K562 (cell line): ENCODE data around the gene CAPN10. TPM values are rescaled to one million over a fixed set of nuclear protein-coding genes. Genes with fewer than 3 reads are reported as not detected.

Source experiments
- ARNT ChIP-seq, 2 experiments: fragments of 450-650 bp; IDR thresholded peaks; 2 replicates each; pipeline ENCODE4 v1.6.1; 2016; ENCODE audit warnings: mild to moderate bottlenecking in 1 of 2
- CHCHD3 ChIP-seq: fragments of 250-450 bp; sonication (Bioruptor Pico); IDR thresholded peaks from 2 replicates; pipeline ENCODE4 v2.1.2; 2022; ENCODE audit warnings: mild to moderate bottlenecking
- CXXC5 ChIP-seq: fragments of 250-450 bp; sonication (Bioruptor Pico); IDR thresholded peaks from 2 replicates; pipeline ENCODE4 v1.8.0; 2022; ENCODE audit warnings: inconsistent platforms, mild to moderate bottlenecking, moderate library complexity
- EGR1 ChIP-seq: fragments of 450-650 bp; conservative IDR thresholded peaks from 2 replicates; pipeline ENCODE4 v1.6.1; 2017; ENCODE audit warnings: mild to moderate bottlenecking
- ELK1 ChIP-seq: sonication (generic); formaldehyde crosslinking; IDR thresholded peaks from 2 replicates; pipeline ENCODE4 v1.8.1; 2022; ENCODE audit warnings: missing genetic modification reagents
- EP300 ChIP-seq: IDR thresholded peaks from 2 replicates; pipeline ENCODE4 v1.6.1; 2012; ENCODE audit warnings: low read length, improper control_type of control experiment
- FUS ChIP-seq: fragments of 200-400 bp; formaldehyde crosslinking; optimal IDR thresholded peaks from 2 replicates; pipeline ENCODE3; 2017; ENCODE audit warnings: low read depth, low read length
- HLTF ChIP-seq: fragments of 450-650 bp; IDR thresholded peaks from 2 replicates; pipeline ENCODE4 v1.6.1; 2016
- MYBL2 ChIP-seq, 2 experiments: fragments of 450-650 bp in 1 of 2; sonication (generic) in 1 of 2; formaldehyde crosslinking in 1 of 2; IDR thresholded peaks; 2 replicates each; pipeline versions ENCODE4 v1.6.1 to v1.8.1; 2017 to 2022; ENCODE audit warnings: borderline replicate concordance in 1 of 2, inconsistent platforms in 1 of 2, low read depth in 1 of 2, mild to moderate bottlenecking in 1 of 2, missing genetic modification reagents in 1 of 2, moderate library complexity in 1 of 2
- NONO ChIP-seq, 2 experiments: fragments of 200-400 bp in 1 of 2; fragments of 450-650 bp in 1 of 2; formaldehyde crosslinking in 1 of 2; IDR thresholded peaks; 2 replicates each; pipeline ENCODE4 v1.6.1; 2017; ENCODE audit warnings: low read depth in 2 of 2, mild to moderate bottlenecking in 2 of 2, moderate library complexity in 2 of 2, low read length in 1 of 2
- PYGO2 ChIP-seq: fragments of 450-650 bp; IDR thresholded peaks from 2 replicates; pipeline ENCODE4 v1.6.1; 2016; ENCODE audit warnings: mild to moderate bottlenecking, missing genetic modification characterization, moderate library complexity, missing compliant biosample characterization
- RCOR1 ChIP-seq, 2 experiments: IDR thresholded peaks; 2 replicates each; pipeline ENCODE4 v1.6.1; 2012; ENCODE audit warnings: low read depth in 2 of 2, low read length in 2 of 2, borderline replicate concordance in 1 of 2, improper control_type of control experiment in 1 of 2
- SAP30 ChIP-seq: fragments of 200-600 bp; sonication (generic); IDR thresholded peaks from 2 replicates; pipeline ENCODE4 v1.6.1; 2012; ENCODE audit warnings: borderline replicate concordance, low read depth, mild to moderate bottlenecking, moderate library complexity, low read length, control low read depth, inconsistent platforms; ENCODE audit not compliant: insufficient read depth, poor library complexity, severe bottlenecking
- SNRNP70 ChIP-seq: fragments of 200-400 bp; formaldehyde crosslinking; optimal IDR thresholded peaks from 2 replicates; pipeline ENCODE3; 2017; ENCODE audit warnings: low read depth, low read length
- USF1 ChIP-seq: sonication (generic); formaldehyde crosslinking; IDR thresholded peaks from 2 replicates; pipeline ENCODE4 v1.9.0; 2022; ENCODE audit warnings: mild to moderate bottlenecking, missing genetic modification reagents
- ZNF124 ChIP-seq: sonication (generic); formaldehyde crosslinking; IDR thresholded peaks from 2 replicates; pipeline ENCODE4 v1.8.1; 2022; ENCODE audit warnings: missing genetic modification reagents
- ZNF398 ChIP-seq: fragments of 250-450 bp; sonication (Bioruptor Pico); IDR thresholded peaks from 2 replicates; pipeline ENCODE4 v1.8.0; 2021; ENCODE audit warnings: moderate library complexity, mild to moderate bottlenecking, inconsistent platforms
- ZNF695 ChIP-seq: fragments of 450-650 bp; formaldehyde crosslinking; IDR thresholded peaks from 2 replicates; pipeline ENCODE4 v1.4.0; 2020; ENCODE audit warnings: mild to moderate bottlenecking, moderate library complexity
- ZNF75A ChIP-seq: fragments of 450-650 bp; formaldehyde crosslinking; IDR thresholded peaks from 2 replicates; pipeline ENCODE4 v1.4.0; 2020; ENCODE audit warnings: mild to moderate bottlenecking
- ZNF766 ChIP-seq: fragments of 200-800 bp; sonication (Bioruptor generic); conservative IDR thresholded peaks from 2 replicates; pipeline ENCODE4 v1.6.1; 2016; ENCODE audit warnings: missing genetic modification characterization, missing compliant biosample characterization
- polyA plus RNA-seq, 8 experiments: library from polyadenylated mRNA; depleted of rRNA in 4 of 8; stranded (reverse) in 5 of 8; unstranded in 3 of 8; fragments of >200 nt; fragmentation: Nextera tagmentation in 2 of 8; fragmentation: Illumina TruSeq in 1 of 8; extraction: Ambion mirVana in 2 of 8; extraction: Trizol in 1 of 8; gene quantifications; 2 replicates each; pipeline versions ENCODE4 v1.2.1 to v1.2.3, GENCODE V29; 2011 to 2014; ENCODE audit warnings: inconsistent platforms in 1 of 8, missing spikeins in 1 of 8
- total RNA-seq, 7 experiments: library from RNA; depleted of rRNA in 6 of 7; stranded (reverse); fragments of >200 nt in 6 of 7; fragmentation: Illumina TruSeq in 2 of 7; extraction: Trizol in 2 of 7; gene quantifications; 2 replicates each; pipeline versions ENCODE4 v1.2.1 to v1.2.3, GENCODE V29; 2011 to 2021; ENCODE audit warnings: low replicate concordance in 1 of 7
- TF ChIP-seq, protein P1 (sequence below): fragments of 250-450 bp; sonication (Bioruptor Pico); IDR thresholded peaks from 2 replicates; pipeline ENCODE4 v1.5.0; 2021
- TF ChIP-seq, protein P2 (sequence below): fragments of 450-650 bp; IDR thresholded peaks from 2 replicates; pipeline ENCODE4 v1.6.1; 2016; ENCODE audit warnings: missing biosample characterization, missing genetic modification characterization

CAPN10 gene
- total and polyA plus RNA-seq, 9 of the 15 experiments (the other 6 are each of a cell fraction or from before 2014, with no cell fraction given) = 0.08 to 26.1 (median 8.4) TPM

- TF ChIP-seq ELK1 (CRISPR knock-in tag) (no peak), MYBL2 (IDR thresholded peaks at IDR 0.05; ENCODE audit: low read depth) (no peak), MYBL2 (CRISPR knock-in tag; IDR thresholded peaks at IDR 0.05; ENCODE audit: borderline replicate concordance) (no peak), ZNF695 (CRISPR knock-in tag) (no peak), EGR1 (no peak), CHCHD3 (CRISPR knock-in tag) (no peak), NONO (IDR thresholded peaks at IDR 0.05; ENCODE audit: low read depth in 2 of 2, low read length in 1 of 2) (peak; percentile 75 to 83; a peak in 3 of 4 replicates), FUS (no peak), SNRNP70 (no peak), CXXC5 (CRISPR knock-in tag) (peak; percentile 81), ZNF75A (CRISPR knock-in tag) (no peak), RCOR1 (IDR thresholded peaks at IDR 0.05; ENCODE audit: borderline replicate concordance in 1 of 2, low read depth in 2 of 2, low read length in 2 of 2) (no peak), ZNF766 (CRISPR knock-in tag) (peak; percentile 89), SAP30 (peak; percentile 16), ZNF398 (CRISPR knock-in tag) (no peak), ZNF124 (CRISPR knock-in tag) (no peak), HLTF (no peak), USF1 (CRISPR knock-in tag) (0 out of 2 replicates have a peak, but pooled peaks have one; percentile 6), PYGO2 (tag) (no peak), ARNT (IDR thresholded peaks at IDR 0.05) (no peak), EP300 (no peak; the same call in 1 of the 2 replicates)
- TF ChIP-seq, protein P1, sequence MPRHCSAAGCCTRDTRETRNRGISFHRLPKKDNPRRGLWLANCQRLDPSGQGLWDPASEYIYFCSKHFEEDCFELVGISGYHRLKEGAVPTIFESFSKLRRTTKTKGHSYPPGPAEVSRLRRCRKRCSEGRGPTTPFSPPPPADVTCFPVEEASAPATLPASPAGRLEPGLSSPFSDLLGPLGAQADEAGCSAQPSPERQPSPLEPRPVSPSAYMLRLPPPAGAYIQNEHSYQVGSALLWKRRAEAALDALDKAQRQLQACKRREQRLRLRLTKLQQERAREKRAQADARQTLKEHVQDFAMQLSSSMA (CRISPR knock-in tag) = no peak
- TF ChIP-seq, protein P2, sequence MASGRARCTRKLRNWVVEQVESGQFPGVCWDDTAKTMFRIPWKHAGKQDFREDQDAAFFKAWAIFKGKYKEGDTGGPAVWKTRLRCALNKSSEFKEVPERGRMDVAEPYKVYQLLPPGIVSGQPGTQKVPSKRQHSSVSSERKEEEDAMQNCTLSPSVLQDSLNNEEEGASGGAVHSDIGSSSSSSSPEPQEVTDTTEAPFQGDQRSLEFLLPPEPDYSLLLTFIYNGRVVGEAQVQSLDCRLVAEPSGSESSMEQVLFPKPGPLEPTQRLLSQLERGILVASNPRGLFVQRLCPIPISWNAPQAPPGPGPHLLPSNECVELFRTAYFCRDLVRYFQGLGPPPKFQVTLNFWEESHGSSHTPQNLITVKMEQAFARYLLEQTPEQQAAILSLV (tag) = no peak
These were observed 25.8 kb upstream of the CAPN10 start (continued) for GRCh38 chr2:240560480-240561324.
